Upper lobe of right lung (tissue), 1 donor: ENCODE data around the gene ASB8. TPM values are rescaled to one million over a fixed set of nuclear protein-coding genes. Genes with fewer than 3 reads are reported as not detected.
A peak's percentile ranks its signal among the peaks of the same experiment; 100 is the strongest.
"Not testable (repeated sequence)": the region's sequence is repeated elsewhere in the genome, so short reads cannot be mapped to it uniquely, and the experiment has no call there.

Source experiments
- ATAC-seq: fragments of 200-7000 bp; cut with Tn5 transposase; one replicate; pipeline ENCODE4 v1.9.1; 2020; ENCODE audit warnings: mild to moderate bottlenecking, moderate library complexity
- DNase-seq: peaks from one replicate; pipeline ENCODE4 v3.0.0-alpha.2; 2020
- H3K27ac ChIP-seq: fragments of 200-600 bp; one replicate; pipeline ENCODE4 v1.8.0; 2022
- H3K27me3 ChIP-seq: fragments of 200-600 bp; one replicate; pipeline ENCODE4 v1.8.0; 2022; ENCODE audit warnings: mild to moderate bottlenecking
- H3K36me3 ChIP-seq: fragments of 200-600 bp; one replicate; pipeline ENCODE4 v1.8.0; 2022
- H3K4me1 ChIP-seq: fragments of 200-600 bp; one replicate; pipeline ENCODE4 v1.8.0; 2022
- H3K4me3 ChIP-seq: fragments of 200-600 bp; one replicate; pipeline ENCODE4 v1.8.0; 2022; ENCODE audit warnings: mild to moderate bottlenecking
- H3K9me3 ChIP-seq: fragments of 200-600 bp; one replicate; pipeline ENCODE4 v1.8.0; 2022
- CTCF ChIP-seq: fragments of 200-600 bp; IDR thresholded peaks from one replicate; pipeline ENCODE4 v1.8.0; 2022; ENCODE audit warnings: antibody characterized with exemption
- intact Hi-C: fragments of 100-400 bp; cut with DNase I; formaldehyde crosslinking; loops from one replicate; pipeline ENCODE4 v1.11.0; 2022
- total RNA-seq: library from RNA; stranded (reverse); fragmentation: NEBNext Ultra II Directional; extraction: Animal tissue kit (Norgen Biotek cat#: 25700); gene quantifications from one replicate; pipeline ENCODE4 v1.2.1, GENCODE V29; 2021
- donor health status: DM: no; HTN: yes; CAD: no; lungs with severe emphysema.

Gene ASB8
- total RNA-seq, 1 donor from 2014 or later, result 34.5 TPM

GRCh38 chr12:48164451-48164850 lies 7.1 kb upstream of the ASB8 start:
- Histone ChIP-seq H3K27me3 (peaks cover 6% of the 10 kb centered on the region), H3K9me3 (no peaks in the 10 kb centered on the region), H3K4me3 (no peak overlapping the region), H3K36me3 (no peaks in the 10 kb centered on the region), H3K27ac (no peak overlapping the region), H3K4me1 (no peaks in the 10 kb centered on the region)
- no peak for TF ChIP-seq CTCF
- intact Hi-C loops, result no loop called here
- ATAC-seq, result no peak
- no peak for DNase-seq

GRCh38 chr12:48163150-48163747 lies 5.9 kb upstream of the ASB8 start:
- no peak overlapping the region for H3K27ac ChIP-seq
- ATAC-seq (no peak), DNase-seq (no peak)
- no peaks in the 10 kb centered on the region for H3K9me3 ChIP-seq
- H3K4me3 ChIP-seq, result no peak overlapping the region
- H3K27me3 ChIP-seq, result peaks cover 6% of the 10 kb centered on the region
- intact Hi-C loops, result no loop called here
- H3K4me1 ChIP-seq, result no peaks in the 10 kb centered on the region
- H3K36me3 ChIP-seq, result no peaks in the 10 kb centered on the region
- no peak for TF ChIP-seq CTCF

- no peak for TF ChIP-seq CTCF
- Histone ChIP-seq H3K9me3 (no peaks in the 10 kb centered on the region), H3K4me1 (peaks cover 4% of the 10 kb centered on the region), H3K27me3 (no peaks in the 10 kb centered on the region), H3K27ac (no peak overlapping the region), H3K36me3 (no peaks in the 10 kb centered on the region), H3K4me3 (no peak overlapping the region)
- ATAC-seq (no peak), DNase-seq (no peak)
- intact Hi-C loops, result no loop called here
These were observed 3.5 kb upstream of the ASB8 start for GRCh38 chr12:48160807-48161206.

- no peak for DNase-seq
- H3K9me3 ChIP-seq, result no peaks in the 10 kb centered on the region
- H3K36me3 ChIP-seq, result no peaks in the 10 kb centered on the region
- intact Hi-C loops, result no loop called here
- ATAC-seq, result no peak
- no peak for TF ChIP-seq CTCF
- no peak overlapping the region for H3K27ac ChIP-seq
- H3K4me3 ChIP-seq, result no peak overlapping the region
- no peaks in the 10 kb centered on the region for H3K27me3 ChIP-seq
- peaks cover 4% of the 10 kb centered on the region for H3K4me1 ChIP-seq
These were observed 2.7 kb upstream of the ASB8 start for GRCh38 chr12:48160046-48160445.

GRCh38 chr12:48157889-48158370 lies 615 bp upstream of the ASB8 start:
- Histone ChIP-seq H3K27ac (peak overlapping the region; percentile 85), H3K9me3 (no peaks in the 10 kb centered on the region), H3K27me3 (no peaks in the 10 kb centered on the region), H3K4me3 (peak overlapping the region; percentile 76), H3K4me1 (peaks cover 4% of the 10 kb centered on the region), H3K36me3 (peaks cover 9% of the 10 kb centered on the region)
- no peak for DNase-seq
- no peak for ATAC-seq
- TF ChIP-seq CTCF, result no peak
- intact Hi-C loops, result no loop called here

GRCh38 chr12:48156652-48157017 lies 680 bp downstream of the ASB8 start:
- Histone ChIP-seq H3K27me3 (no peaks in the 10 kb centered on the region), H3K9me3 (no peaks in the 10 kb centered on the region), H3K27ac (peak overlapping the region; percentile 85), H3K36me3 (peaks cover 20% of the 10 kb centered on the region), H3K4me3 (peak overlapping the region; percentile 76), H3K4me1 (peaks cover 4% of the 10 kb centered on the region)
- ATAC-seq (no peak), DNase-seq (no peak)
- intact Hi-C loops, result no loop called here
- TF ChIP-seq CTCF, result no peak

- intact Hi-C loops, ATAC-seq, DNase-seq, H3K4me1 ChIP-seq, H3K9me3 ChIP-seq, H3K27ac ChIP-seq, H3K4me3 ChIP-seq, H3K27me3 ChIP-seq: not testable (repeated sequence)
- peaks cover 28% of the 10 kb centered on the region for H3K36me3 ChIP-seq
These were observed 1.5 kb downstream of the ASB8 start for GRCh38 chr12:48155786-48156185.
